ENCODE measurements around the gene PASK.

Gene PASK

DNA sequence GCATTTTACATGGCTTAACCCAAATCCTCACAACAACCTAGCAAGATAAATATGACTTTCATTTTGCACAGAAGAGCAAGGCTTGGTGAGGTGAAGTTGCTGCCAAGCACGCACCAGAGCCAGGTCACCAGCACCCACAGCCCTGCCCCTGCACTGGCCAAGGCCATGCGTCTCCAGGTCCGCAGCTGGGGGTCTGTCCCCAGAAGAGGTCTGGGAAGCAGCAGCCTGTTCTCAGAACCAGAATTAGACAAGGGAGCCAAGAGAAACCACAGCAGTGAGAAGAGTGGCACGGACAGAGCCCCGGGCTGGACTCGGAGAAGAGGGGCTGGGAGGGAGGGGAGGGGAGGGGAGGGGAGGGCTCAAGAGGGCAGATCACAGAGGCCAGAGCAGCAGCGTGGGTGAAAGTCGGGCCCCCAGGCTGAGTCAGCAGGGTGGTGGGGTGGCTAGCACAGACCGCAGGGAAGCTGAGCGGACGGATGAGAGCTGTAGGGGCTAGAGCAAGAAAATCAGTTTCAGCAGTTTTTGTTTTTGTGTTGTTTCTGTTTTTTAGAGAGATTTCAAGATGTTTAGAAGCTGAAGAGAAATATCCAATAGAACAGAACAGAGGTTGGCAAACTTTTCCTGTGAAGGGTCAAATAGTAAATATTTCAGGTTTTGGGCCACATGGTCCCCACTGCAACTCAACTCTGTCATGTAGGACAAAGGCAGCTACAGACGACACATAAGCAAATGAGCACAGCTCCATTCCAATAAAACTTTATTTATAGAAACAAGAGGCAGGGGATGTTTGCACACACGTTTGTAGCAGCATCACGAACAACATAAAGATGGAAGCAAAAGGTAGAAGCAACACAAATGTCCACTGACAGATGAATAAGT is 39.8 kb downstream of the PASK start:
- no peak for TF ChIP-seq FOXM1 (IDR thresholded peaks at IDR 0.05; ENCODE audit: borderline replicate concordance, low read depth)
- TF ChIP-seq CEBPB (IDR thresholded peaks at IDR 0.05): no peak
- TF ChIP-seq, protein P1, sequence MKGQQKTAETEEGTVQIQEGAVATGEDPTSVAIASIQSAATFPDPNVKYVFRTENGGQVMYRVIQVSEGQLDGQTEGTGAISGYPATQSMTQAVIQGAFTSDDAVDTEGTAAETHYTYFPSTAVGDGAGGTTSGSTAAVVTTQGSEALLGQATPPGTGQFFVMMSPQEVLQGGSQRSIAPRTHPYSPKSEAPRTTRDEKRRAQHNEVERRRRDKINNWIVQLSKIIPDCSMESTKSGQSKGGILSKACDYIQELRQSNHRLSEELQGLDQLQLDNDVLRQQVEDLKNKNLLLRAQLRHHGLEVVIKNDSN (IDR thresholded peaks at IDR 0.05): no peak
- TF ChIP-seq REST (IDR thresholded peaks at IDR 0.05; ENCODE audit: low read depth): no peak
- TF ChIP-seq TCF12 (IDR thresholded peaks at IDR 0.05; ENCODE audit: low read depth): no peak
- TF ChIP-seq EP300 (IDR thresholded peaks at IDR 0.05; ENCODE audit: borderline replicate concordance): no peak
- TF ChIP-seq NFIC (IDR thresholded peaks at IDR 0.05): no peak
- no peak for TF ChIP-seq TAF1 (IDR thresholded peaks at IDR 0.05; ENCODE audit: low read depth)
- TF ChIP-seq EGR1 (IDR thresholded peaks at IDR 0.05): no peak
- no peak for TF ChIP-seq RAD21 (IDR thresholded peaks at IDR 0.05; ENCODE audit: low read depth)
- TF ChIP-seq TEAD4 (IDR thresholded peaks at IDR 0.05): no peak
- TF ChIP-seq, protein P2, sequence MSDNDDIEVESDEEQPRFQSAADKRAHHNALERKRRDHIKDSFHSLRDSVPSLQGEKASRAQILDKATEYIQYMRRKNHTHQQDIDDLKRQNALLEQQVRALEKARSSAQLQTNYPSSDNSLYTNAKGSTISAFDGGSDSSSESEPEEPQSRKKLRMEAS (IDR thresholded peaks at IDR 0.05): no peak
- no peak for TF ChIP-seq ZBTB7A (IDR thresholded peaks at IDR 0.05; ENCODE audit: low read depth)
- TF ChIP-seq CREB1 (IDR thresholded peaks at IDR 0.05; ENCODE audit: low read depth): no peak
- no peak for TF ChIP-seq YY1 (IDR thresholded peaks at IDR 0.05; ENCODE audit: low read depth)

- TF ChIP-seq EP300 (IDR thresholded peaks at IDR 0.05; ENCODE audit: borderline replicate concordance): no peak
- TF ChIP-seq TAF1 (IDR thresholded peaks at IDR 0.05; ENCODE audit: low read depth): no peak
- TF ChIP-seq, protein P2 (IDR thresholded peaks at IDR 0.05): no peak
These were observed 40.7 kb downstream of the PASK start for GRCh38 chr2:241108271-241109209.

- TF ChIP-seq EGR1 (IDR thresholded peaks at IDR 0.05): no peak
These were observed 42.1 kb downstream of the PASK start for GRCh38 chr2:241107031-241107783.

DNA sequence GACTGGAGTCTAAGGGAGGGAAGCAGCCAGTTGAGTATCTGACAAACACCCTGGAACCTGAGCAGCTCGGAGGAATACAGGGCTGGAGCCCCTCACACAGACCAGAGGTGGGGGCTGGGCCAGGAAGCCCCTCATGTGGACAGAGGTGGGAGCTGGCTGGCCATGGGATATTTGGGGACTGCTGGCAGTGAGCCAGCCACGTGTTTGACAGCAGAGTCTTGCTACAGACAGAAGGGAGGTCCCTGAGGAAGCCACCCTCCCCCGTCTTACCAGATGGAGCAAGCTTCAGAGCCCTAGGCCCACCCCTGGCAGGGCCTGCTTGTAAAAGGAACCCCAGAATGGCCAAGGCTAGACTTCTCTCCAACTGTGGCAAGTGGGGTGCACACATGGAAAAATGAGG is 43.6 kb downstream of the PASK start:
- TF ChIP-seq TEAD4 (IDR thresholded peaks at IDR 0.05) (no peak), EGR1 (IDR thresholded peaks at IDR 0.05) (no peak), RAD21 (IDR thresholded peaks at IDR 0.05; ENCODE audit: low read depth) (no peak), EP300 (IDR thresholded peaks at IDR 0.05; ENCODE audit: borderline replicate concordance) (no peak), CREB1 (IDR thresholded peaks at IDR 0.05; ENCODE audit: low read depth) (no peak), NFIC (IDR thresholded peaks at IDR 0.05) (no peak), TAF1 (IDR thresholded peaks at IDR 0.05; ENCODE audit: low read depth) (no peak), ZBTB7A (IDR thresholded peaks at IDR 0.05; ENCODE audit: low read depth) (no peak), TCF12 (IDR thresholded peaks at IDR 0.05; ENCODE audit: low read depth) (no peak), CEBPB (IDR thresholded peaks at IDR 0.05) (no peak), YY1 (IDR thresholded peaks at IDR 0.05; ENCODE audit: low read depth) (no peak), REST (IDR thresholded peaks at IDR 0.05; ENCODE audit: low read depth) (no peak), FOXM1 (IDR thresholded peaks at IDR 0.05; ENCODE audit: borderline replicate concordance, low read depth) (no peak)
- TF ChIP-seq, protein P2 (IDR thresholded peaks at IDR 0.05): no peak
- TF ChIP-seq, protein P1 (IDR thresholded peaks at IDR 0.05): no peak
